ENCODE data around the gene NCAPD3.
"Not testable (repeated sequence)": the region's sequence is repeated elsewhere in the genome, so short reads cannot be mapped to it uniquely, and the experiment has no call there.

The NCAPD3 gene

DNA sequence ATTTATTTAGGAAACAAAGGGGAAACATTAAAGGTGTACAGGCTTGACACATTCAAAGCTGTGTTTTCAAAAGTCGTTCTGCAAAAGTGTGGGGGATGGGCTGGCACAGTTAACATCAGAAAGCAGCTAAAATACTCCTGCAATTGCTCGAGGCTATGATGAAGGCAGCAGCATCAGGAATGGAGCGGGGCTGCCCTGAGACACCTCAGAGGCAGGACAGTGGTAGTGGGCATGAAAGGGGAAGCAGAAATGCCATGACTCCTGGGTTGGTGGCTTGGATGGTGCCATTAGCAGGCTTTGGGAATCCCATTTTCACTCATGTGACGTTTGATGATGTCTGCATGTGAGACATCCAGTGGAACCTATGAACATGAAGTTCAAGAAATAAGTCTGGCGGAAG lies 646 bp downstream of the NCAPD3 start:
- DNase-seq: no peak

DNA sequence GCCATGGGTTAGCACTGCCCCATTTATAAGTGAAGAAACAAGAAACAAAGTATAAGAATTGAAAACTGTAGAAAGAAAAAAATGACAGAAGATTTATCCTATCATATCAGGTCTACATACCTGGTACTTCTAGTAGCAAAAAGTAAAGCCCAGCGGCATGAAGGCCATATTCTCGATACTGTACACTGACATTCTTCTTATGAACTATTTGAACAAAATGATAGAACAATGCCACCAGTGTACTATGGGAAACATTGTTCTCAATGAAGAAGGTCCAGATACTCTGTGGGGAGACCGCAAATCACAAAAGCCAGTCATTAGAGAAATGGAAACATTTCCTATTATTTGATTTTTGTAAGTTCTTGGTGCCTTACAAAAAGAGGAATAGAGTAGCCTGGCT lies 7.0 kb downstream of the NCAPD3 start:
- DNase-seq: no peak

DNA sequence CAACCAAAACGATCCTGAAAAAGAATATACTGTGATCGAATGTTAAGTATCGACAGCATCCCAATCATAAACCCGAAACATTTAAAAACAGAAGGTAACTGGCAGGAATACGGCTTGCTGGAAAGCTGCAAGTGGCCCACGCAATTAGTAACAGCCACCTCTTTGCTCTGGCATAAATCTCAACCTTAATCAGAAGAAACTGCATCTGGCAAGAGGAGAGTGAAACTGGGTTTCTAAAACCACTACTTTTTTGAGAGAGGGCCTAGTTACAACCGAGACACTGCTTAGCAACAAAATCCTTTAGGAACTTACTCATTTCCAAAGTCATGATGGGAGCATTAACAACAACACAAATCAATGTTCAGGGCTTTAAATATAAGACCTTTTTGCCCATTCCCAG lies 7.9 kb downstream of the NCAPD3 start:
- no peak for DNase-seq

DNA sequence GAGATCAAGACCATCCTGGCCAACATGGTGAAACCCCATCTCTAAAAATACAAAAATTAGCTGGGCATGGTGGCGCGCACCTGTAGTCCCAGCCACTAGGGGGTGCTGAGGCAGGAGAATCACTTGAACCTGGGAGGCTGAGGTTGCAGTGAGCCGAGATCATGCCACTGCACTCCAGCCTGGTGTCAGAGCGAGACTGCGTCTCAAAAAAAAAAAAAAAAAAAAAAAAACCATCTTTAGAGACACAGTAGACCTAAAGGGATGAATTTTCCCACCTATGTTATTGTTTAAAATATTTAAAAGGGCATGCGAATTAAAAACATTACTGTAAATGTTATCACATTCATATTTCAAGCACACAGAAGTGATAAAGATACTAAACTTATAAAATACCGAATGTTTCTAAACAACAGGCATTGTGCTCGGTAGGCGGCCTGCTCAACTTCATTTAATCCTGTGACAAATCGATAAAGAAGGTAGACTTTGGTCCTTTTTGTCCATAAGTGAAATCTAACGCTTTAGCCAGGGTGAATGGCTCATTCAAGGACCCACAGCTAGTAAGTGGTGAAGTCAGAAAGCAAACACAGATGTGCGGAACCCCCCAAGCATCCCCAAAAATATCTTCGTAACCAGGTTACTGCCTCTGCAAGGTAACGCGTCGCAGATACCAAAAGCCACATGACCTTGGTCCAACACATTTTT lies 16.1 kb downstream of the NCAPD3 start:
- DNase-seq: no peak

DNA sequence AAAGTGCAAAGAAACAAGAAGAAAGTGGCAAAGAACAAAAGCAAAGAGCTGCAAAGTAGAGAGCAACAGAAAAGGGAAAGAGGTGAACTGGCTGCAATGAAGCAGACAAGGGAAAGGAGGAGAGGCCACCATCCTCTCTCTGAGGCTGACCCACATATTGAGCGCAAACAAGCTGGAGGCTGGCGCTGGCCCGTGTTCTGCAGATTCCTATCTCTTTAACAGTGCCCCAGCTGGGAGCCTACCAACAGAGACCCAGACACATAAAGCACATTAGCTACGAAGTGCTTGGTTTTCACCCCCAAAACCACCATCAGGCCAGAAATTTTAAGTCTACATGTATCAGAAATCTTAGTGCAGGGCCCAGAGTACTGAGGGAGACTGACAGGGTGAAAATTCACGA lies 17.6 kb downstream of the NCAPD3 start:
- no peak for DNase-seq

DNA sequence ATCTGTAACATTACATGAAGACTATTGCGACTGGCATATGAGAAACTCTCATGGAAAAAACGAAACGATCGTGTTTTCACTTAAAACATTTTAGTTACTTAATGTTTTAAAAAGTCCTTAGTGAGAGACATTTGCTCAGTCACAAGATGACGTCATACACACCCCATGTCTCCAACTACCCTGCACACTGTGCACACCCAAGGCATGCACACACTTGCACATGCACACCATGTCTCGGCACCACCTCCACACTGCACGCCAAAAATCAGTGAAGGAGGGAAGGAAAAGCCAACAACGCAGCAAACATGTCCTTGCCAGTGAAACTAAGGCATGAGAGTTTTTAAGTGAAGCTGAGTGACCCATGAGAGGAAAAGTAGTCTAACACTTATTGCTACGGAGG lies 18.0 kb downstream of the NCAPD3 start:
- no peak for DNase-seq

DNA sequence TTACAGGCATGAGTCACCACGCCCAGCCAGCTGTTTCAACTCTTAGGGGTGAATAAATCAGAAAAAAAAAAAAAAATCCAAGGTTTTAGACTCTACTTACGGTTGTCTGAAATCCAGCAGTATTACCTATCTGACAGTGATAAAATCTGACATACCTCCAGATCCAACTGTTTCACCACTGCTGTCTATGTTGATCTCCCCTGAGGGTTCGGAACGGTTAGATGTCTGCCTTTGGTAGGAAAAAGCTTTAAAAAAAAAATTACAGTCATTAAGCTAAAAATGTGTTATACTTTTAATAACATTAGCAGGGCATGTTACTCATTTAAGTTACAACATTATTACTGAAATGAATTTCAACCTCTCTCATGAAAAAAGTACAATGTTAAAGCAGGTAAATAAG lies 21.1 kb downstream of the NCAPD3 start:
- no peak for DNase-seq

DNA sequence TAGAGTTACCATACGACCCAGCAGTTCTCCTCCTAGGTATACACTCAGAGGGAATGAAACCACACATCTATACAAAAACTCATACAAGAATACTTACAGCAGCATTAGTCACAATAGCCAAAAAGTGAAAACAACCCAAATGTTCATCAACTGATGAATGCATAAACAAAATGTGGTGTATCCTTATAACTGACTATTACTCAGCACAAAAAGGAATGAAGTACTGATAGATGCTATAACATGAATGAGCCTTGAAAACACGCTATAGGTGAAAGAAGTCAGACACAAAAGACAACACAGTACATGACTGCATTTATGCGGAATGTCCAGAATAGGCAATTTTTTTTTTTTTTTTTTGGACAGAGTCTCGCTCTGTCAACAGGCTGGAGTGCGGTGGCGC lies 23.1 kb downstream of the NCAPD3 start:
- DNase-seq: no peak

DNA sequence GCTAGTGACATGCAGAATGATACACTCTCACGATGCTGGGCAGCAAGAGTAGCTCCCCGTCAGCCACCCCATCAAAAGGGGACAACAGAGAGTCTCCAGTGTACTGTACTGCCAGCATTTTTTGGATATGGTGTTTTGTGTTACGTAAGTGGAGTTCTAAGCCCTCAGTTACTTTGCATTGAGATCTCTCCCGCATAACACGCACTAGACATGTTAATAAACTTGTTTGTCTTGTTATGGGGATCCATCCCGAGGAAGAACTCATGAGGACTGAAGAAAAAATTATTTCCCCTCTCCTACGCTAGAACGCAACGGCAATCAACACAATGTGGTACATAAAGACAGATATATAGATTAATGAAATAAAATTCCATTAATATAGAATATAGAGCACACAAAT lies 24.2 kb downstream of the NCAPD3 start:
- no peak for DNase-seq

DNA sequence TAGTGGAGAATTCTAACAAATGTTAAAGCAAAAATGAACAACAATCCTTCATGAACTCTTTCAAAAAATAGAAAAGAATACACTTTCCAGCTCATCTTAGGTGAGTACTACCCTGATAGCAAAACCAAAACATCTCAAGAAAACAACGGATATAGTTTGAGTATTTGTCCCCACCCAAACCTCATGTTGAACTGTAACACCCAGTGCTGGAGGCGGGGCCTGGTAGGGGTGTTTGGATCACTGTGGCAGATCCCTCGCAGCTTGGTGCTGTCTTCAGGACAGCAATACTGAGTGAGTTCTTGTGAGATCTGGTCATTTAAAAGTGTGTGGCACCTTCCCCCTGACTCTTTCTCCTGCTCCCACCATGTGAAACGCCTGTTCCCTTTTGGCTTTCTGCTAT lies 27.0 kb downstream of the NCAPD3 start:
- no peak for DNase-seq

DNA sequence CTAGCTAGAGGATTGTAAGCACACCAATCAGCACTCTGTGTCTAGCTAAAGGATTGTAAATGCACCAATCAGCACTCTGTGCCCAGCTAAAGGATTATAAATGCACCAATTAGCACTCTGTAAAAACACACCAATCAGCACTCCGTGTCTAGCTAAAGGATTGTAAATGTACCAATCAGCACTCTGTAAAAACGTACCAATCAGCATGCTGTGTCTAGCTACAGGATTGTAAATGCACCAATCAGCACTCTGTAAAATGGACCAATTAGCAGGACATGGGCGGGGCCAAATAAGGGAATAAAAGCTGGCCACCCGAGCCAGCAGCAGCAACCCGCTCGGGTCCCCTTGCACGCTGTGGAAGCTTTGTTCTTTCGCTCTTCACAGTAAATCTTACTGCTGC lies 35.7 kb downstream of the NCAPD3 start:
- DNase-seq: not testable (repeated sequence)

DNA sequence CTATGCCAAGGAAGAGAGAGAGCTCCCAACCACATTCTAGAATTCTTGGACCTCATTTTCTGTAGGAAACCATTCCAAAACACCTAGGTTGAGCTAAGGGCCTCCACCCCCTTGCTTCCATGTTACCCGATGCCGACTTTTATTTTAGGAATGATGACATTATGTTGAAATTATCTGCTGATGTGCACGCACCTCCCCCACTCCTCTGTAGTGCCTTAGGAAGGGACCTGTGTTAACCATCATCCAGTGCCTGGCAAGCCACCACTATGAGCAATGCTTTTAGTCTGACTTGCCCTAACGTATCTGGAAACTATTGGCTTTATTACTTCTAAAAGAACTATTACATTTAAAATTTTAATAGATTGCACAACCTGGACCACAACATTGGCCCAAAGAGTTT lies 42.1 kb downstream of the NCAPD3 start:
- no peak for DNase-seq

DNA sequence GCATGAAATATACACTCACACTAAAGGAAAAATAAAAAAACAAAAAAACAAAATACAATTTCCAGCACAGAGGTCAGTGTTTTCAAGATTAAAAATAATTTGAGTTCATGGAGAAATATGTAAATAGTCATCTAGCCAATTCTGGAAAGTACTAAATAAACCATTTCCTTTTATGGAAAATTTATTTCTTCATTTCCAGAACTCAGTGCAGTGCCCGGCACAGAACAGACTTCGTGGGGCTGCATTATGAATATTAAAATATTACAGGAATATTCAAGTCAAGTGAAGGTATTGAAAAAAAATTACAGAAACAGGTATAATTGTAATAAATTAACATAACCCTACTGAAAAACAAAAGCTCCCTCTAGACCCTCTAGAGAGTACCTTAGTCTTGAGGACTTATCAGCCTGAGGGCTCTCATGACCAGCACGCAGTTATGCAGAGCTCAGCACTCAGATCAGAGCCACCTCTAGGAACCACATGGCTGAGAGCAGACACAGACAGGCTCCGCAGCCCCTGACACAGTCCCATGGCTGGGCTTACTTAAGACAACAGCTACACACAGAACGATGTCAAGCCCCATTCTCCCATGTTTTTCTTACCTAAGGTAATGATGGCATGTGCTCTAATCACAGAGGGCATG lies 45.6 kb downstream of the NCAPD3 start:
- DNase-seq: no peak

DNA sequence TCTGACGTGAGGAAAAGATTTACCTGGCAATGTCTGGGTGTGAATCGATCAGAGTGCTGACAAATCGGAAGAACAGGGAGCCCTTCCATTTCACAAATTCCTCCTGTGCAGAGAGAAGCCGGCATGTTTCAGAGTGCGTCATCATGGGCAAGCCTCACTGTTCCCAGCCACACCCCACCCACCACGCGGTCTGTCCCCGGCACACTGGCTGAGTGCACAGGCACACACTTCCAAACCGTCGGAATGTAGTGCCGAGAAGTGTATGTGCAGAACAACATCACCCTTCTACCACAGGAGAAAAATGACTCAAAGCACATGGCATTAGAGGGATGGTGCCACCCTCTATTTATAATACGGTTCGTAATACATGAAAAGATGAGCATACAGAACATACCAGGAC lies 47.5 kb downstream of the NCAPD3 start:
- DNase-seq: no peak

DNA sequence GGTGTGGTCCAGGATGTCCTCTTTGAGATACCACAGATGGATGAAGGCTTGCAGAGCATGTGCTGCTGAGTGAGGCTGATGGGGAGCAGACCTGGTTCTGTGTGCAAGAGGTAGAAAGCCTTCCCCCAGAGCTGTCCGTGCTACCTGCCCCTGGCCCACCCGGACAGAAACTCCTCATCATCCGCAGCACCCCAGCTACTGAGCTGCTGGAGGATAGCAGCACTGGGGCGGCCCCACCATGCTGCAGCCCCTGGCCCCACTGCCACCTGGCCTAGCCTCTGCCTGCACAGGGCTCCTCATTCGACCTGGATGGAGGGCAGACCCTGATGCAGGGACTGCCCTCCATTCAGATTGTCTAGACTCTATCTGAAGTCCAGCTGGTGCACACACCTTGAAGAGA lies 50.5 kb downstream of the NCAPD3 start:
- no peak for DNase-seq

DNA sequence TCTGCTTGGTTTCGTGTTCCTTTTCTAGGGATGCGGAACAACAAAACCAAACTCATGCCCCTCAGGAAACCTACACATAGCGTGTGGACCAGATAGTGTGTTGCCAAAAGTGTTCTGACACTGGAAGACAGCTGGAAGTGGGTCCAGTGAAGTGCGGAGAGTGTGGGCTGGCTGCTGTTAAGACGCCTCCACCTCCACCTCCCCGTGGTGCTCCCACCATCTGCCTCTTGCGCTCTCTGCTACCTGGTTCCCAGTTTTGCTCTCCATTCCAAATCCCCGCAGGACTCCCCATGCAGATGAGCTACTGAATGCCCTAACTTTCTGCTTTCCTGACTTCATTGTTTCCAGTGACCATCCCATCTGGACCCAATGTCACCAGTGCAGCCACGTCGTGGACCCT lies 51.8 kb downstream of the NCAPD3 start:
- no peak for DNase-seq

DNA sequence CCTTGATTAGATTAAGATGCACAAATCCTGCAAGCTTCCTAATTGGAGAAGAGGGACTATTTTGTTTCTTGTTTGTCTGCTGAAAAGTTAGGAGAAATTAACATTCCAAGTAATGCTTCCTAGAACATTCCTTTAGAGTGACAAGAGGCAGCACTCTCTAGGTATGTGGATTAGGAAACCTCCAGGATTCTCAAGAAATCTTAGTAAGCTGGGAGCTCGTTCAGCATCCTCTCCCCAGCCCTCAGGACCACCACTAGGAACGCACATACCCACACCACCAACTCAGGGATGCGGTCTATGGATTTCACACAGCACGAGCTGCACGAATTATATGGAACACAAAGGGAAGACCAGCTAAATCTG lies 52.9 kb downstream of the NCAPD3 start:
- DNase-seq: no peak

DNA sequence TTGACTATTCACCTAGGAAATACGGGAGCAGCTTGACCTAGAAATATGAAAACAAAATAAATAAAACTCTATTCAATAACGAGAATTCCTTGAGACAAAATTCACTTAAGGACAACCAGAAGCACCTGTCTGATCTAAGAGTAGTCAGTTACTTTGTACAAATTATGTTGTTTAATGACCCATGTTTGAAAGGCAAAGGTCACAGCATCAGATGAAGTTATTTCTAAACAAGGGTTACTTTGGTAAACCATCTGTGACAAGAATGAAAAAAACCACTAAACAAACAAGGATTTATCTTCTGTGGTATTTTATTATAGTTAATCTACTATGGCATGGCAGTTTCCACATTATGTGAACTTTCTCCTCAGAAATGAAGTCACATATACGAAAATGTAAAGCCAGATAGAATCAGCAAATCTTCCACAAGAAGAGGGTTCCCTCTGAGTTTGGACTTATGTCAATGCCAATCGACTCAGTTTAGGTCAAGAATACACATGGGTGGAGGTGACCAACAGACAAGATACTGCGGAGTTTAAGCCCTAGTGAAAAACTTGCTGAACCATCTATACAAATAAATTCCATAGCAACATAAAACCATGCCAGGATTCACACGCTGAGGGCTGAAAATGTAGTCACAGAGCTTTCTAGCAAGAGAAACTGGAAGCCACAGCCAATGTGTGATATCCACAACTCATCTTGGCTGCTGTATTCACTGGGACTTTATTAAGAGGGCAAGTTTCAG lies 53.4 kb downstream of the NCAPD3 start:
- no peak for DNase-seq

DNA sequence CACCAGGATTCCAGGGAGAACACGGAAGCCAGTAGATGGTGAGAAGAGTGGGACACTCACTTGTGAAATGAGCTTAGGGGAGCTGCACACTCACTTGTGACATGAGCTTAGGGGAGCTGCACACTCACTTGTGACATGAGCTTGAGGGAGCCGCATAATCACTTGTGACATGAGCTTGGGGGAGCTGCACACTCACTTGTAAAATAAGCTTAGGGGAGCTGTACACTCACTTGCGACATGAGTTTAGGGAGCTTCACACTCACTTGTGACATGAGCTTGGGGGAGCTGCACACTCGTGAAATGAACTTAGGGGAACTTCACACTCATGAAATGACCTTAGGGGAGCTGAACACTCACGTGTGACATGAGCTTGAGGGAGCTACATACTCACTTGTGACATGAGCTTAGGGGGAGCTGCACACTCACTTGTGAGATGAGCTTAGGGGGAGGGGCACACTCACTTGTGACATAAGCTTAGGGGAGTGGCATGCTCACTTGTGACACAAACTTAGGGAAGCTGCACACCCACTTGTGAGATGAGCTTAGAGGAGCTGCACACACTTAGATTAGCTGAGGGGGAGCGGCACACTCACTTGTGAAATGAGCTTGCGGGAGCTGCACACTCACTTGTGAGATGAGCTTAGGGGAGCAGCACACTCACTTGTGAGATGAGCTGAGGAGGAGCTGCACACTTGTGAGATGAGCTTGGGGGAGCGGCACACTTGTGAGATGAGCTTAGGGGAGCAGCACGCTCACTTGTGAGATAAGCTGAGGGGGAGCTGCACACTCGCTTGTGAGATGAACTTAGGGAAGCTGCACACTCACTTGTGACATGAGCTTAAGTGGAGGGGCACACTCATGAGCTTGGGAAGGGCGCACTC lies 59.0 kb downstream of the NCAPD3 start:
- DNase-seq: no peak

DNA sequence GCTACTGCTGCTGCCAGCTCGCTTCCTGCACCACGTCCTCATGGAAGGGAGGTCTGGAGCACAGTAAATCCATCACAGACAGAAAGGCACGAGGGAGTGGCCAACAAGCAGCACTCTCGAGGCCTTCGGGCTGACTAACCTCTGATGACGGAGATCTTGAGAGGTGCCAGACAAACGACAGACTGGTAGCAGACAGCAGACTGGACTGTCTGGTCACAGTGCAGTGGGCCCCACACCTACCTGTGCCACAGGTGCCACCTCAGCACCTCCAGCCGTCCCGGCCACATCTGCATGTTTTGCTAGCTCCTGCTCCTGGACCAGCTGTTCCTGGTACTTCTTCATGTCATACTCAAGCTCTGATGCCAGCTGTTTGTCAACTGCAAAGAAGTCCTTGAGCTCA lies 64.1 kb downstream of the NCAPD3 start:
- no peak for DNase-seq

DNA sequence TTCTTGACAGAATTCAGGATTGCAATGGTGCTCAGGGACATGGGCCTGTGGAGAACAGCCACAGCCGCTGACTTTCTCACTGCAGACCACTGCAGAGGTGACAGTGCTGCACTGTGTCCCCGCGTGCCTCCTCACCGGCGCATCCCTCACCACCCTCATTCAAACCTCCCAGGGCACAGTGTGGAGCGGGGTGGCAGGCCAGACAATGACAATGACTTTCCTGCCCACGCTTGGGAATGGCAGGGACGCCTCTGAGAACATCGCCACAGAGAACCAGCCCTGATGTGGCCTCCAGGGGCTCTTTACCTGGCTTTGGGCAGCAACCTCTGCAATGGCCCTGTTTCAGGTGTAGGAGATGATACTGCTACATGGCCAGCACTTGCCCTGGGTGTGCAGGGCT lies 65.7 kb downstream of the NCAPD3 start:
- no peak for DNase-seq

DNA sequence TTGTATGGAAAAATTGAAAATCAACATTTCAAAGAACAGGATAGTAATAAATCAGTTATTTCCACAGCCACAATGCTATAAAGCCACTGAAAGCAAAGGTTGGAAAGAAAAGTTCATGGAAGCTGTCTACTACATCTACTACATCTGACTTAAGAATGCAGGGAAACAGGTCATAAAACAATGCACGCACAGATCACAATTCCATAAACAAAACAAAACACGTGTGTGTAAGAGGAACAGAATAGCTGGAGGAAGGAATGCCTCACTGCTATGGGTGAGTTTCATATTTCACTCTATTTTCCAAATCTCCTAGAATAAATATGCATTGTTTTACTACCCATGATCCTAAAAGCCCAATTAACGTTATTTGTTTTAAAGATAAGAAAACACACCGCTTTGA lies 66.3 kb downstream of the NCAPD3 start:
- no peak for DNase-seq

All from femur (tissue), 1 donor.